Epithelial cell of esophagus (primary cell): ENCODE data around the gene PMPCA.

Experiments
- DNase-seq: peaks from one replicate; pipeline ENCODE4 v3.0.0; 2010; ENCODE audit warnings: low read depth
- H3K4me3 ChIP-seq: 2 replicates; pipeline ENCODE4 v1.5.1; 2011; ENCODE audit warnings: mild to moderate bottlenecking, low read length, control low read depth
- CTCF ChIP-seq: IDR thresholded peaks from 2 replicates; pipeline ENCODE4 v1.5.1; 2011; ENCODE audit warnings: low read depth, mild to moderate bottlenecking, low read length, control low read depth, inconsistent platforms; ENCODE audit not compliant: insufficient read depth; ENCODE audit errors: missing control alignments

The PMPCA gene

GRCh38 chr9:136370037-136370436 lies 40.4 kb upstream of the PMPCA start:
- TF ChIP-seq CTCF, result no peak
- no peak for DNase-seq
- no peak overlapping the region for H3K4me3 ChIP-seq

GRCh38 chr9:136370687-136371532 lies 39.5 kb upstream of the PMPCA start:
- TF ChIP-seq CTCF, result no peak
- DNase-seq, result no peak
- H3K4me3 ChIP-seq, result no peak overlapping the region

GRCh38 chr9:136371533-136371880 lies 39.0 kb upstream of the PMPCA start:
- no peak for DNase-seq
- TF ChIP-seq CTCF, result no peak
- H3K4me3 ChIP-seq, result no peak overlapping the region

- H3K4me3 ChIP-seq, result no peak overlapping the region
- TF ChIP-seq CTCF, result no peak
Observed at GRCh38 chr9:136372006-136372405, 38.5 kb upstream of the PMPCA start.

GRCh38 chr9:136372561-136373299 lies 37.7 kb upstream of the PMPCA start:
- peak; percentile 66 for DNase-seq
- no peak for TF ChIP-seq CTCF
- H3K4me3 ChIP-seq, result no peak overlapping the region

More at GRCh38 chr9:136372006-136372405, 38.5 kb upstream of the PMPCA start:
- DNase-seq, result no peak

- DNase-seq, result no peak
- H3K4me3 ChIP-seq, result no peak within 1 kb of the TSS
- TF ChIP-seq CTCF, result no peak
Observed at GRCh38 chr9:136373300-136374182, 36.9 kb upstream of the PMPCA start, which contains the start of gene CARD9. Gene CARD9 (minus strand): TSS chr9:136373669. CDS start chr9:136372078, 1,591 bp downstream.
